GM08714 (cell line): ENCODE measurements around the gene MYORG.

Experiments
- H3K4me3 ChIP-seq: fragments of 200-500 bp; sonication (Bioruptor generic); 2 replicates; pipeline ENCODE4 v1.5.1; 2014; ENCODE audit warnings: mild to moderate bottlenecking, low read length, inconsistent platforms
- ZNF274 ChIP-seq: IDR thresholded peaks from 2 replicates; pipeline ENCODE4 v1.6.1; 2012; ENCODE audit warnings: mild to moderate bottlenecking, low read depth, low read length

Gene MYORG

GRCh38 chr9:34317436-34317835 is 59.3 kb downstream of the MYORG start:
- TF ChIP-seq ZNF274, result no peak

More at GRCh38 chr9:34317436-34317835, 59.3 kb downstream of the MYORG start:
- no peak overlapping the region for H3K4me3 ChIP-seq
